ENCODE results near the gene FAM120B. TPM values are rescaled to one million over a fixed set of nuclear protein-coding genes. Genes with fewer than 3 reads are reported as not detected.
"Not testable (repeated sequence)": the region's sequence is repeated elsewhere in the genome, so short reads cannot be mapped to it uniquely, and the experiment has no call there.

Gene FAM120B
- polyA plus RNA-seq, 1 donor = 27.7 TPM

- Histone ChIP-seq H3K4me1 (ENCODE audit: control insufficient read depth, insufficient read depth, low read length) (no peaks in the 10 kb centered on the region), H3K27ac (ENCODE audit: low read length) (no peak overlapping the region), H3K9me3 (ENCODE audit: control insufficient read depth, low read depth, low read length) (no peaks in the 10 kb centered on the region), H3K36me3 (ENCODE audit: control insufficient read depth, insufficient read depth, low read length) (peaks cover 14% of the 10 kb centered on the region), H3K4me3 (ENCODE audit: low read length) (no peak overlapping the region), H3K27me3 (ENCODE audit: control insufficient read depth, insufficient read depth, low read length) (no peaks in the 10 kb centered on the region)
- DNase-seq = no peak
- no CpG with 5 or more reads among the region's 8 CpGs for WGBS (ENCODE audit: insufficient coverage, low lambda C conversion rate)
Observed at GRCh38 chr6:170383466-170384035, 77.0 kb downstream of the FAM120B start.

GRCh38 chr6:170385506-170385905 is 78.9 kb downstream of the FAM120B start:
- H3K4me1 ChIP-seq (ENCODE audit: control insufficient read depth, insufficient read depth, low read length) = no peaks in the 10 kb centered on the region
- no peak overlapping the region for H3K27ac ChIP-seq (ENCODE audit: low read length)
- H3K4me3 ChIP-seq (ENCODE audit: low read length) = no peak overlapping the region
- no peaks in the 10 kb centered on the region for H3K27me3 ChIP-seq (ENCODE audit: control insufficient read depth, insufficient read depth, low read length)
- no peak for DNase-seq
- H3K9me3 ChIP-seq (ENCODE audit: control insufficient read depth, low read depth, low read length) = no peaks in the 10 kb centered on the region
- peaks cover 22% of the 10 kb centered on the region for H3K36me3 ChIP-seq (ENCODE audit: control insufficient read depth, insufficient read depth, low read length)
- 100% methylated on average over 3 of the region's 5 CpGs for WGBS (ENCODE audit: insufficient coverage, low lambda C conversion rate)

GRCh38 chr6:170388113-170388512 is 81.6 kb downstream of the FAM120B start:
- Histone ChIP-seq H3K27ac (ENCODE audit: low read length) (no peak overlapping the region), H3K4me3 (ENCODE audit: low read length) (no peak overlapping the region), H3K36me3 (ENCODE audit: control insufficient read depth, insufficient read depth, low read length) (peaks cover 38% of the 10 kb centered on the region), H3K27me3 (ENCODE audit: control insufficient read depth, insufficient read depth, low read length) (no peaks in the 10 kb centered on the region), H3K4me1 (ENCODE audit: control insufficient read depth, insufficient read depth, low read length) (no peaks in the 10 kb centered on the region), H3K9me3 (ENCODE audit: control insufficient read depth, low read depth, low read length) (no peaks in the 10 kb centered on the region)
- no CpG with 5 or more reads among the region's 8 CpGs for WGBS (ENCODE audit: insufficient coverage, low lambda C conversion rate)
- DNase-seq = no peak

- 100% methylated on average over 1 of the region's 7 CpGs for WGBS (ENCODE audit: insufficient coverage, low lambda C conversion rate)
- Histone ChIP-seq H3K4me3 (ENCODE audit: low read length) (no peak overlapping the region), H3K4me1 (ENCODE audit: control insufficient read depth, insufficient read depth, low read length) (no peaks in the 10 kb centered on the region), H3K27ac (ENCODE audit: low read length) (no peak overlapping the region), H3K9me3 (ENCODE audit: control insufficient read depth, low read depth, low read length) (no peaks in the 10 kb centered on the region), H3K36me3 (ENCODE audit: control insufficient read depth, insufficient read depth, low read length) (peaks cover 77% of the 10 kb centered on the region), H3K27me3 (ENCODE audit: control insufficient read depth, insufficient read depth, low read length) (no peaks in the 10 kb centered on the region)
- no peak for DNase-seq
Observed at GRCh38 chr6:170393033-170393432, 86.5 kb downstream of the FAM120B start.

- H3K4me1 ChIP-seq (ENCODE audit: control insufficient read depth, insufficient read depth, low read length) = no peaks in the 10 kb centered on the region
- DNase-seq = no peak
- H3K27me3 ChIP-seq (ENCODE audit: control insufficient read depth, insufficient read depth, low read length) = no peaks in the 10 kb centered on the region
- no CpG with 5 or more reads among the region's 9 CpGs for WGBS (ENCODE audit: insufficient coverage, low lambda C conversion rate)
- H3K4me3 ChIP-seq (ENCODE audit: low read length) = no peak overlapping the region
- no peaks in the 10 kb centered on the region for H3K9me3 ChIP-seq (ENCODE audit: control insufficient read depth, low read depth, low read length)
- H3K27ac ChIP-seq (ENCODE audit: low read length) = no peak overlapping the region
- H3K36me3 ChIP-seq (ENCODE audit: control insufficient read depth, insufficient read depth, low read length) = peaks cover 72% of the 10 kb centered on the region
Observed at GRCh38 chr6:170393807-170394399, 87.3 kb downstream of the FAM120B start.

- no peak for DNase-seq
- no peaks in the 10 kb centered on the region for H3K9me3 ChIP-seq (ENCODE audit: control insufficient read depth, low read depth, low read length)
- H3K4me3 ChIP-seq (ENCODE audit: low read length) = no peak overlapping the region
- no peaks in the 10 kb centered on the region for H3K4me1 ChIP-seq (ENCODE audit: control insufficient read depth, insufficient read depth, low read length)
- WGBS (ENCODE audit: insufficient coverage, low lambda C conversion rate) = 100% methylated on average over 2 of the region's 6 CpGs
- H3K27ac ChIP-seq (ENCODE audit: low read length) = no peak overlapping the region
- no peaks in the 10 kb centered on the region for H3K27me3 ChIP-seq (ENCODE audit: control insufficient read depth, insufficient read depth, low read length)
- H3K36me3 ChIP-seq (ENCODE audit: control insufficient read depth, insufficient read depth, low read length) = peaks cover 64% of the 10 kb centered on the region
Observed at GRCh38 chr6:170394980-170395379, 88.4 kb downstream of the FAM120B start.

GRCh38 chr6:170398743-170399369 is 92.3 kb downstream of the FAM120B start:
- not testable (repeated sequence) for H3K4me3 ChIP-seq (ENCODE audit: low read length); H3K27ac ChIP-seq (ENCODE audit: low read length); H3K4me1 ChIP-seq (ENCODE audit: control insufficient read depth, insufficient read depth, low read length); H3K27me3 ChIP-seq (ENCODE audit: control insufficient read depth, insufficient read depth, low read length); H3K9me3 ChIP-seq (ENCODE audit: control insufficient read depth, low read depth, low read length); DNase-seq
- peaks cover 70% of the 10 kb centered on the region for H3K36me3 ChIP-seq (ENCODE audit: control insufficient read depth, insufficient read depth, low read length)
- no CpG with 5 or more reads among the region's 1 CpG for WGBS (ENCODE audit: insufficient coverage, low lambda C conversion rate)

GRCh38 chr6:170399955-170400558 is 93.5 kb downstream of the FAM120B start:
- WGBS (ENCODE audit: insufficient coverage, low lambda C conversion rate) = no CpG with 5 or more reads among the region's 2 CpGs
- not testable (repeated sequence) for H3K4me1 ChIP-seq (ENCODE audit: control insufficient read depth, insufficient read depth, low read length); H3K4me3 ChIP-seq (ENCODE audit: low read length); H3K27me3 ChIP-seq (ENCODE audit: control insufficient read depth, insufficient read depth, low read length); DNase-seq; H3K9me3 ChIP-seq (ENCODE audit: control insufficient read depth, low read depth, low read length); H3K27ac ChIP-seq (ENCODE audit: low read length)
- H3K36me3 ChIP-seq (ENCODE audit: control insufficient read depth, insufficient read depth, low read length) = peaks cover 68% of the 10 kb centered on the region

- 100% methylated on average over 1 of the region's 13 CpGs for WGBS (ENCODE audit: insufficient coverage, low lambda C conversion rate)
- H3K36me3 ChIP-seq (ENCODE audit: control insufficient read depth, insufficient read depth, low read length) = peaks cover 60% of the 10 kb centered on the region
Observed at GRCh38 chr6:170402318-170403040, 95.9 kb downstream of the FAM120B start.

GRCh38 chr6:170403451-170403850 is 96.9 kb downstream of the FAM120B start:
- Histone ChIP-seq H3K9me3 (ENCODE audit: control insufficient read depth, low read depth, low read length) (no peaks in the 10 kb centered on the region), H3K27me3 (ENCODE audit: control insufficient read depth, insufficient read depth, low read length) (no peaks in the 10 kb centered on the region), H3K36me3 (ENCODE audit: control insufficient read depth, insufficient read depth, low read length) (peaks cover 55% of the 10 kb centered on the region), H3K27ac (ENCODE audit: low read length) (no peak overlapping the region), H3K4me1 (ENCODE audit: control insufficient read depth, insufficient read depth, low read length) (no peaks in the 10 kb centered on the region), H3K4me3 (ENCODE audit: low read length) (no peak overlapping the region)
- DNase-seq = no peak
- WGBS (ENCODE audit: insufficient coverage, low lambda C conversion rate) = no CpG with 5 or more reads among the region's 3 CpGs

More at GRCh38 chr6:170402318-170403040, 95.9 kb downstream of the FAM120B start:
- no peaks in the 10 kb centered on the region for H3K9me3 ChIP-seq (ENCODE audit: control insufficient read depth, low read depth, low read length)
- no peak overlapping the region for H3K27ac ChIP-seq (ENCODE audit: low read length)
- DNase-seq = no peak
- H3K4me3 ChIP-seq (ENCODE audit: low read length) = no peak overlapping the region
- no peaks in the 10 kb centered on the region for H3K4me1 ChIP-seq (ENCODE audit: control insufficient read depth, insufficient read depth, low read length)
- no peaks in the 10 kb centered on the region for H3K27me3 ChIP-seq (ENCODE audit: control insufficient read depth, insufficient read depth, low read length)

Measured in large intestine (tissue), 3 donors.